SK-N-SH treated with all-trans-retinoic acid at 6 μM for 48 hours (cell line): Measurements from ENCODE around the gene TCERG1L.

Experiments
- ARNTL ChIP-seq: fragments of 450-650 bp; formaldehyde crosslinking; IDR thresholded peaks from 2 replicates; pipeline ENCODE4 v1.5.0; 2020; ENCODE audit warnings: low read depth, mild to moderate bottlenecking, moderate library complexity, borderline replicate concordance
- CSDC2 ChIP-seq: fragments of 250-450 bp; sonication (Bioruptor Pico); IDR thresholded peaks from 2 replicates; pipeline ENCODE4 v1.5.0; 2020; ENCODE audit warnings: mild to moderate bottlenecking, moderate library complexity
- OSR1 ChIP-seq: fragments of 250-450 bp; sonication (Bioruptor Pico); IDR thresholded peaks from 2 replicates; pipeline ENCODE4 v1.8.0; 2022; ENCODE audit warnings: moderate library complexity, mild to moderate bottlenecking, inconsistent platforms
- PPARA ChIP-seq: fragments of 250-450 bp; sonication (Bioruptor Pico); IDR thresholded peaks from 2 replicates; pipeline ENCODE4 v1.5.0; 2020; ENCODE audit warnings: mild to moderate bottlenecking, borderline replicate concordance
- RARB ChIP-seq: fragments of 250-450 bp; sonication (Bioruptor Pico); IDR thresholded peaks from 2 replicates; pipeline ENCODE4 v1.8.0; 2021; ENCODE audit warnings: mild to moderate bottlenecking, moderate library complexity
- TCF4 ChIP-seq: fragments of 250-450 bp; sonication (Bioruptor Pico); IDR thresholded peaks from 2 replicates; pipeline ENCODE4 v1.8.0; 2021; ENCODE audit warnings: mild to moderate bottlenecking, moderate library complexity, borderline replicate concordance
- ZC3H10 ChIP-seq: fragments of 250-450 bp; sonication (Bioruptor Pico); IDR thresholded peaks from 2 replicates; pipeline ENCODE4 v1.5.1; 2021; ENCODE audit warnings: mild to moderate bottlenecking, moderate library complexity
- ZFP3 ChIP-seq: fragments of 250-450 bp; sonication (Bioruptor Pico); IDR thresholded peaks from 2 replicates; pipeline ENCODE4 v1.5.0; 2020; ENCODE audit warnings: mild to moderate bottlenecking, moderate library complexity
- ZNF70 ChIP-seq: fragments of 450-650 bp; formaldehyde crosslinking; IDR thresholded peaks from 2 replicates; pipeline ENCODE4 v1.5.0; 2020; ENCODE audit warnings: mild to moderate bottlenecking, moderate library complexity
- ZNF8 ChIP-seq: fragments of 450-650 bp; formaldehyde crosslinking; IDR thresholded peaks from 2 replicates; pipeline ENCODE4 v1.5.0; 2020; ENCODE audit warnings: mild to moderate bottlenecking, moderate library complexity
- TF ChIP-seq, protein P1 (sequence below): fragments of 250-450 bp; sonication (Bioruptor Pico); IDR thresholded peaks from 2 replicates; pipeline ENCODE4 v1.5.0; 2020; ENCODE audit warnings: mild to moderate bottlenecking, moderate library complexity

DNA sequence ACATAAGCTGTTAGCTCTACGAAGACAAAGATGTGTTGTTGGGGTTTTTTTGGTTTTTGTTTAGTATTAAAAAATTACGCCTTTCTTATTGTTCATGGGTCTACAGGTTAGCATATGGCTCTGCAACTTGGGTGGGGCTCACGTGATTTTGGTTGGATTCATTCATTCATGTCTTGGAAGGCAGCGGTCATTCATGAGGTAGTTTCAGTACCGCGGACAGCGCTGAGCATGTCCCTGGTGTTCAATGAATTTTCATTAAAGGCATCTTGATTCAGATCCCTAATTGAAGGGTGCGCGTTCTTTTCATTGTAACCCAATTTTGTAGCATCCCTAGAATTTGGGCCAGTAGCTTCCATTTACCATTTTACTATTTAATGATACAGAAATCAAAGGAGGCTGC, 42.9 kb upstream of the TCERG1L start:
- TF ChIP-seq CSDC2 (CRISPR knock-in tag), result no peak
- TF ChIP-seq ARNTL (CRISPR knock-in tag), result no peak
- TF ChIP-seq PPARA (CRISPR knock-in tag), result no peak
- TF ChIP-seq, protein P1, sequence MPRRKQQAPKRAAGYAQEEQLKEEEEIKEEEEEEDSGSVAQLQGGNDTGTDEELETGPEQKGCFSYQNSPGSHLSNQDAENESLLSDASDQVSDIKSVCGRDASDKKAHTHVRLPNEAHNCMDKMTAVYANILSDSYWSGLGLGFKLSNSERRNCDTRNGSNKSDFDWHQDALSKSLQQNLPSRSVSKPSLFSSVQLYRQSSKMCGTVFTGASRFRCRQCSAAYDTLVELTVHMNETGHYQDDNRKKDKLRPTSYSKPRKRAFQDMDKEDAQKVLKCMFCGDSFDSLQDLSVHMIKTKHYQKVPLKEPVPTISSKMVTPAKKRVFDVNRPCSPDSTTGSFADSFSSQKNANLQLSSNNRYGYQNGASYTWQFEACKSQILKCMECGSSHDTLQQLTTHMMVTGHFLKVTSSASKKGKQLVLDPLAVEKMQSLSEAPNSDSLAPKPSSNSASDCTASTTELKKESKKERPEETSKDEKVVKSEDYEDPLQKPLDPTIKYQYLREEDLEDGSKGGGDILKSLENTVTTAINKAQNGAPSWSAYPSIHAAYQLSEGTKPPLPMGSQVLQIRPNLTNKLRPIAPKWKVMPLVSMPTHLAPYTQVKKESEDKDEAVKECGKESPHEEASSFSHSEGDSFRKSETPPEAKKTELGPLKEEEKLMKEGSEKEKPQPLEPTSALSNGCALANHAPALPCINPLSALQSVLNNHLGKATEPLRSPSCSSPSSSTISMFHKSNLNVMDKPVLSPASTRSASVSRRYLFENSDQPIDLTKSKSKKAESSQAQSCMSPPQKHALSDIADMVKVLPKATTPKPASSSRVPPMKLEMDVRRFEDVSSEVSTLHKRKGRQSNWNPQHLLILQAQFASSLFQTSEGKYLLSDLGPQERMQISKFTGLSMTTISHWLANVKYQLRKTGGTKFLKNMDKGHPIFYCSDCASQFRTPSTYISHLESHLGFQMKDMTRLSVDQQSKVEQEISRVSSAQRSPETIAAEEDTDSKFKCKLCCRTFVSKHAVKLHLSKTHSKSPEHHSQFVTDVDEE, result no peak
- TF ChIP-seq TCF4 (CRISPR knock-in tag), result no peak
- no peak for TF ChIP-seq ZFP3 (CRISPR knock-in tag)
- TF ChIP-seq ZNF8, result no peak
- no peak for TF ChIP-seq OSR1 (CRISPR knock-in tag)
- no peak for TF ChIP-seq ZNF70
- no peak for TF ChIP-seq RARB (CRISPR knock-in tag)
- TF ChIP-seq ZC3H10 (CRISPR knock-in tag), result no peak
